GM18870 (cell line): ENCODE measurements around the gene ADK.
"Not testable (repeated sequence)": the region's sequence is repeated elsewhere in the genome, so short reads cannot be mapped to it uniquely, and the experiment has no call there.

Experiments used
- ATAC-seq: cut with Tn5 transposase; IDR thresholded peaks from one replicate; pipeline ENCODE4 v1.9.1; 2021; ENCODE audit warnings: moderate library complexity; ENCODE audit not compliant: unreplicated experiment

ADK gene

GRCh38 chr10:74406006-74406405 lies 255.0 kb downstream of the ADK start:
- ATAC-seq, result no peak

GRCh38 chr10:74415146-74415839 lies 264.3 kb downstream of the ADK start:
- ATAC-seq, result no peak

GRCh38 chr10:74417397-74417796 lies 266.4 kb downstream of the ADK start:
- no peak for ATAC-seq

- ATAC-seq, result no peak
Measured at GRCh38 chr10:74418285-74418872, 267.4 kb downstream of the ADK start.

- no peak for ATAC-seq
Measured at GRCh38 chr10:74419491-74419951, 268.5 kb downstream of the ADK start.

GRCh38 chr10:74419958-74420375 lies 268.9 kb downstream of the ADK start:
- ATAC-seq, result no peak

- ATAC-seq, result no peak
Measured at GRCh38 chr10:74424565-74424964, 273.5 kb downstream of the ADK start.

GRCh38 chr10:74425456-74426001 lies 274.5 kb downstream of the ADK start:
- no peak for ATAC-seq

GRCh38 chr10:74431816-74432215 lies 280.8 kb downstream of the ADK start:
- no peak for ATAC-seq

- no peak for ATAC-seq
Measured at GRCh38 chr10:74432841-74433594, 282.0 kb downstream of the ADK start.

GRCh38 chr10:74433595-74433956 lies 282.6 kb downstream of the ADK start:
- ATAC-seq, result no peak

GRCh38 chr10:74433993-74434392 lies 283.0 kb downstream of the ADK start:
- ATAC-seq, result no peak

- no peak for ATAC-seq
Measured at GRCh38 chr10:74434547-74434946, 283.5 kb downstream of the ADK start.

GRCh38 chr10:74436523-74437170 lies 285.6 kb downstream of the ADK start:
- ATAC-seq, result no peak

- ATAC-seq, result no peak
Measured at GRCh38 chr10:74437822-74438221, 286.8 kb downstream of the ADK start.

GRCh38 chr10:74439213-74439612 lies 288.2 kb downstream of the ADK start:
- ATAC-seq, result no peak

GRCh38 chr10:74445493-74445892 lies 294.5 kb downstream of the ADK start:
- no peak for ATAC-seq

GRCh38 chr10:74450602-74451001 lies 299.6 kb downstream of the ADK start:
- no peak for ATAC-seq

GRCh38 chr10:74451127-74451829 lies 300.3 kb downstream of the ADK start:
- no peak for ATAC-seq

GRCh38 chr10:74453169-74453568 lies 302.1 kb downstream of the ADK start:
- ATAC-seq, result no peak

GRCh38 chr10:74457478-74457877 lies 306.5 kb downstream of the ADK start:
- ATAC-seq, result not testable (repeated sequence)
